Suprapubic skin (tissue), 4 donors: ENCODE data around the gene GORASP1. TPM values are rescaled to one million over a fixed set of nuclear protein-coding genes. Genes with fewer than 3 reads are reported as not detected.

ENCODE experiments used
- DNase-seq, 2 donors: peaks; one replicate each; pipeline ENCODE4 v3.0.0-alpha.2; 2019; ENCODE audit warnings: low spot score in 2 of 2
- H3K27ac ChIP-seq: fragments of 200-600 bp; sonication (generic); one replicate; pipeline ENCODE4 v1.5.1; 2019
- H3K27me3 ChIP-seq: fragments of 200-600 bp; sonication (generic); one replicate; pipeline ENCODE4 v1.5.1; 2019
- H3K36me3 ChIP-seq: fragments of 200-600 bp; sonication (generic); one replicate; pipeline ENCODE4 v1.5.1; 2019
- H3K4me1 ChIP-seq: fragments of 200-600 bp; sonication (generic); one replicate; pipeline ENCODE4 v1.5.1; 2019
- H3K4me3 ChIP-seq: fragments of 200-600 bp; sonication (generic); one replicate; pipeline ENCODE4 v1.5.1; 2019; ENCODE audit warnings: mild to moderate bottlenecking
- H3K9me3 ChIP-seq: fragments of 200-600 bp; sonication (generic); one replicate; pipeline ENCODE4 v1.5.1; 2019
- CTCF ChIP-seq, 2 donors: fragments of 200-600 bp in 1 of 2; fragments of 450-650 bp in 1 of 2; sonication (generic) in 1 of 2; IDR thresholded peaks; one replicate each; pipeline ENCODE4 v1.5.1; 2016 to 2019; ENCODE audit warnings: antibody characterized with exemption in 2 of 2, mild to moderate bottlenecking in 1 of 2, moderate library complexity in 1 of 2
- EP300 ChIP-seq: sonication (generic); formaldehyde crosslinking; IDR thresholded peaks from one replicate; pipeline ENCODE4 v1.6.1; 2017; ENCODE audit warnings: antibody characterized with exemption
- POLR2A ChIP-seq, 2 donors: fragments of 450-650 bp; IDR thresholded peaks; one replicate each; pipeline ENCODE4 v1.6.1; 2017; ENCODE audit warnings: antibody characterized with exemption in 2 of 2, mild to moderate bottlenecking in 2 of 2, moderate library complexity in 2 of 2
- POLR2AphosphoS5 ChIP-seq, 3 donors: sonication (generic); formaldehyde crosslinking; IDR thresholded peaks; one replicate each; pipeline ENCODE4 v1.6.1; 2017; ENCODE audit warnings: antibody characterized with exemption in 3 of 3
- WGBS: methylation state at CpG from one replicate; pipeline ENCODE4 v1.1.5; 2018; 5-methylcytosine and 5-hydroxymethylcytosine counted together
- total RNA-seq, 4 donors: library from RNA; depleted of rRNA; stranded (reverse); fragments of >200 nt; gene quantifications; one replicate each; pipeline ENCODE4 v1.1.0, GENCODE V29; 2016

Gene GORASP1
- total RNA-seq, 4 donors from 2014 or later: 51.3 to 101 (median 73.8) TPM

- WGBS: 70% methylated on average over 11 of the region's 11 CpGs
- H3K4me1 ChIP-seq: peaks cover 9% of the 10 kb centered on the region
- no peak overlapping the region for H3K27ac ChIP-seq
- H3K4me3 ChIP-seq: no peak overlapping the region
- peaks cover 19% of the 10 kb centered on the region for H3K36me3 ChIP-seq
- no peak for DNase-seq
- H3K27me3 ChIP-seq: no peaks in the 10 kb centered on the region
- no peaks in the 10 kb centered on the region for H3K9me3 ChIP-seq
- TF ChIP-seq POLR2AphosphoS5 (IDR thresholded peaks at IDR 0.05): no peak
- no peak for TF ChIP-seq POLR2A (IDR thresholded peaks at IDR 0.05)
- no peak for TF ChIP-seq CTCF (IDR thresholded peaks at IDR 0.05)
- no peak for TF ChIP-seq EP300
These were observed 25.0 kb upstream of the GORASP1 start for GRCh38 chr3:39132096-39133092.

GRCh38 chr3:39130693-39131265 lies 23.4 kb upstream of the GORASP1 start:
- peaks cover 12% of the 10 kb centered on the region for H3K36me3 ChIP-seq
- TF ChIP-seq CTCF (IDR thresholded peaks at IDR 0.05) (no peak), POLR2AphosphoS5 (IDR thresholded peaks at IDR 0.05) (no peak)
- H3K27ac ChIP-seq: no peak overlapping the region
- no peak overlapping the region for H3K4me3 ChIP-seq
- 87% methylated on average over 3 of the region's 3 CpGs for WGBS
- DNase-seq: no peak
- no peaks in the 10 kb centered on the region for H3K9me3 ChIP-seq
- no peaks in the 10 kb centered on the region for H3K27me3 ChIP-seq
- peaks cover 12% of the 10 kb centered on the region for H3K4me1 ChIP-seq

- peaks cover 12% of the 10 kb centered on the region for H3K4me1 ChIP-seq
- no peaks in the 10 kb centered on the region for H3K27me3 ChIP-seq
- no peak overlapping the region for H3K4me3 ChIP-seq
- H3K27ac ChIP-seq: no peak overlapping the region
- TF ChIP-seq CTCF (IDR thresholded peaks at IDR 0.05) (no peak), POLR2A (IDR thresholded peaks at IDR 0.05) (no peak), POLR2AphosphoS5 (IDR thresholded peaks at IDR 0.05) (no peak), EP300 (no peak)
- peaks cover 12% of the 10 kb centered on the region for H3K36me3 ChIP-seq
- H3K9me3 ChIP-seq: no peaks in the 10 kb centered on the region
- 97% methylated on average over 2 of the region's 6 CpGs for WGBS
- no peak for DNase-seq
These were observed 22.6 kb upstream of the GORASP1 start for GRCh38 chr3:39130026-39130425.

- no peaks in the 10 kb centered on the region for H3K27me3 ChIP-seq
- H3K27ac ChIP-seq: no peak overlapping the region
- WGBS: 91% methylated on average over 6 of the region's 7 CpGs
- peaks cover 11% of the 10 kb centered on the region for H3K36me3 ChIP-seq
- DNase-seq: no peak
- no peak overlapping the region for H3K4me3 ChIP-seq
- TF ChIP-seq POLR2A (IDR thresholded peaks at IDR 0.05) (no peak), EP300 (no peak), POLR2AphosphoS5 (IDR thresholded peaks at IDR 0.05) (no peak), CTCF (IDR thresholded peaks at IDR 0.05) (no peak)
- H3K9me3 ChIP-seq: no peaks in the 10 kb centered on the region
- peaks cover 12% of the 10 kb centered on the region for H3K4me1 ChIP-seq
These were observed 21.5 kb upstream of the GORASP1 start for GRCh38 chr3:39128951-39129350.

- DNase-seq: no peak
- 29% methylated on average over 1 of the region's 1 CpG for WGBS
- Histone ChIP-seq H3K36me3 (peaks cover 4% of the 10 kb centered on the region), H3K9me3 (no peaks in the 10 kb centered on the region), H3K27me3 (no peaks in the 10 kb centered on the region), H3K4me3 (no peak overlapping the region), H3K4me1 (peaks cover 11% of the 10 kb centered on the region), H3K27ac (no peak overlapping the region)
- TF ChIP-seq POLR2A (IDR thresholded peaks at IDR 0.05): no peak
These were observed 20.5 kb upstream of the GORASP1 start for GRCh38 chr3:39127908-39128304.
